ENCODE measurements around the gene GPS2. TPM values are rescaled to one million over a fixed set of nuclear protein-coding genes. Genes with fewer than 3 reads are reported as not detected.
A peak's percentile ranks its signal among the peaks of the same experiment; 100 is the strongest.

GPS2 gene
- total RNA-seq, 1 donor from 2014 or later: 24.5 TPM

DNA sequence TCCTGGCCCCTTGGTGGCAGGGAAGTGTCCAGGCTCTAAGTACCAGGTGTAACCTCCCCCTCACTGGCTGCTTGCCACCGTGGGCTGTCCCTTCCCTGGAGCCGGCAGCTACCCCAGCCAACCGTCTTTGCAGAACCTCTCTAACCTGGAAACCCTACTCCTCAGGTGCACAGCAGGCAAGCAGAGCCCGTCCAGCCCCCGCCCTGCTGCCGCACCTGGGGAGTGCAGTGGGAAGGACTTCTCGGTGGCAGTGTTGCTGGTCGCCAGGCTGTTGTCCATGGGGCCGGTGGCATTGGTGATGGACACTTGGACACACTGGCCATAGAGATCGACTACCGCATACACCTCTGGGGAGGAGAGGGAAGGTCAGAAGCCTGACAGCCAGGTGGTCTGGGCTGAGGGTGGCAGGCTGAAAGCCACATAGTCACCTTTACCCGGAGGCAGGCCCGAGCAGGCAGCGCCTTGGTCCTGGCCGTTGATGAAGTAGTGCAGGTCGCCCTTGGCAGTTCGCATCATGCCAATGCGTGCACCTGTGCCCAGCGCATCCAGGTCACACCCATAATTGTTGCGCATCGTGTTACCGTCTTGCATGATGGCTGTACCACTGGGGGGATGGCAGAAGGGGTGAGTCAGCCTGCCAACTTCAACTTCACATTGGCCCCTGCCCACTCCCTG lies 7.5 kb upstream of the GPS2 start:
- Histone ChIP-seq H3K9me3 (ENCODE audit: control insufficient read depth in 3 of 3, low read length in 3 of 3) (no peaks in the 10 kb centered on the region), H3K36me3 (ENCODE audit: control insufficient read depth in 3 of 3, insufficient read depth in 3 of 3, low read length in 3 of 3) (peaks cover 76 to 84% (median 80%) of the 10 kb centered on the region in 3 donors), H3K4me1 (ENCODE audit: control insufficient read depth in 3 of 3, insufficient read depth in 3 of 3, low read length in 3 of 3) (peaks cover 3 to 5% (median 4%) of the 10 kb centered on the region in 3 donors), H3K27me3 (ENCODE audit: control insufficient read depth in 3 of 3, insufficient read depth in 3 of 3, low read length in 3 of 3) (no peaks in the 10 kb centered on the region), H3K27ac (ENCODE audit: low read depth, low read length) (no peak overlapping the region), H3K4me3 (ENCODE audit: low read length in 3 of 3) (no peak overlapping the region), H3K9ac (ENCODE audit: low read depth in 1 of 3, low read length in 3 of 3) (no peak overlapping the region)

DNA sequence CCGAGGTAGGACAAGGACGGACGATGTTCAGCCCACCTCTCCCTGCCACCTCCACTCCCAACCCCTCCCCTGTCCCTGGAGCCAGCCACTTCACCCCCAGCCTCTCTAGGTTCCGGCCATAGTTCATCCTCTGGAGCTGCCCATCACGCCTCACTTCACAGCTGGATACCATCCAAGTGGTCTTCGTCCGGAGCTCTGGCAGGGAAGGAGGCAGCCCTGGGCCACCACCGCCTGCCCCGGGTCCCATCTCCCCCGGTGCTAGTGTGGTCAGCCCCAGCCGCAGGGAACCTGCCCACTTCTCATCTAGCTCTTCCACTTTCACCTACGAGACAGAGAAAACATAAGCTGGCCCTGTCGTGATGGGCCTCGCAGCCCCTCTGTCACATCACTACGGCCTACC lies 6.3 kb upstream of the GPS2 start:
- Histone ChIP-seq H3K9me3 (ENCODE audit: control insufficient read depth in 3 of 3, low read length in 3 of 3) (no peaks in the 10 kb centered on the region), H3K4me1 (ENCODE audit: control insufficient read depth in 3 of 3, insufficient read depth in 3 of 3, low read length in 3 of 3) (no peaks in the 10 kb centered on the region), H3K9ac (ENCODE audit: low read depth in 1 of 3, low read length in 3 of 3) (no peak overlapping the region), H3K27me3 (ENCODE audit: control insufficient read depth in 3 of 3, insufficient read depth in 3 of 3, low read length in 3 of 3) (no peaks in the 10 kb centered on the region), H3K4me3 (ENCODE audit: low read length in 3 of 3) (no peak overlapping the region), H3K36me3 (ENCODE audit: control insufficient read depth in 3 of 3, insufficient read depth in 3 of 3, low read length in 3 of 3) (peaks cover 78 to 86% (median 83%) of the 10 kb centered on the region in 3 donors), H3K27ac (ENCODE audit: low read depth, low read length) (no peak overlapping the region)

DNA sequence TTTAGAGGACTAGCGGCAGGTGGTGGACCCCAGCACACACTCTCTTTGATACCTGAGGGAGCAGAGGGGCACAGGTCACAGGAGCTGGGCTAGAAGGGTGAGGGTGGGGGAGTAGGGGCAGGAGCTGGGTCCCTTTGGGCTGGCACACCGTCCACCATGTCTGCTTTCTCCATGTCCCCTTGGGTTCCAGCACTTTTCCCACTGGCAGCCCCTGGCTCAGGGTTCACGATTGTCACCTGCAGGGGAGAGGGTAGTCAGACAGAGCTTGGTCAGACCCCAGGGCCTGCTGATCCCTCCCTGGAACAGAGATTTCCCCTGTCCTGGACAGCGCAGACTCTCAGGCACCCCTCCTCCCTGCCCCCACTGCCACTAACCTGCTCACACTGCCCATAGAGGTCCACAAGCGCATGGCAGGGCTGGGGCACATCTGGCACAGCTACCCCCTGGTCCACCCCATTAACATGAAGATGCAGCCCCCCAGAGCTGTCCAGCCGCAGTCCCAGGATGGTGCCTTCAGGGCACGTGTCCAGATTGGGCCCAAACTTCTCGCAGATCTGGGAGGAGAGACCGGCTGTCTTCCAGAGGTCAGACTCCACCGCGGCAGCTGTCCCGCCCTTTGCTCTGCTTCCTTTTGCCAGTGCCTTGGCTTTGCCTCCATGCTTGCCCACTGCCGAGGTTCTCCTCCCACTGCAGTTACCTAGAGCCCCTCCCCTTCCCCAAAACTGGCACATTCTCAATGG lies 3.1 kb upstream of the GPS2 start:
- Histone ChIP-seq H3K27ac (ENCODE audit: low read depth, low read length) (no peak overlapping the region), H3K36me3 (ENCODE audit: control insufficient read depth in 3 of 3, insufficient read depth in 3 of 3, low read length in 3 of 3) (peaks cover 66 to 75% (median 75%) of the 10 kb centered on the region in 3 donors), H3K4me3 (ENCODE audit: low read length in 3 of 3) (no peak overlapping the region), H3K9me3 (ENCODE audit: control insufficient read depth in 3 of 3, low read length in 3 of 3) (no peaks in the 10 kb centered on the region), H3K9ac (ENCODE audit: low read depth in 1 of 3, low read length in 3 of 3) (no peak overlapping the region), H3K4me1 (ENCODE audit: control insufficient read depth in 3 of 3, insufficient read depth in 3 of 3, low read length in 3 of 3) (peaks cover 21 to 24% (median 23%) of the 10 kb centered on the region in 3 donors), H3K27me3 (ENCODE audit: control insufficient read depth in 3 of 3, insufficient read depth in 3 of 3, low read length in 3 of 3) (no peaks in the 10 kb centered on the region)

DNA sequence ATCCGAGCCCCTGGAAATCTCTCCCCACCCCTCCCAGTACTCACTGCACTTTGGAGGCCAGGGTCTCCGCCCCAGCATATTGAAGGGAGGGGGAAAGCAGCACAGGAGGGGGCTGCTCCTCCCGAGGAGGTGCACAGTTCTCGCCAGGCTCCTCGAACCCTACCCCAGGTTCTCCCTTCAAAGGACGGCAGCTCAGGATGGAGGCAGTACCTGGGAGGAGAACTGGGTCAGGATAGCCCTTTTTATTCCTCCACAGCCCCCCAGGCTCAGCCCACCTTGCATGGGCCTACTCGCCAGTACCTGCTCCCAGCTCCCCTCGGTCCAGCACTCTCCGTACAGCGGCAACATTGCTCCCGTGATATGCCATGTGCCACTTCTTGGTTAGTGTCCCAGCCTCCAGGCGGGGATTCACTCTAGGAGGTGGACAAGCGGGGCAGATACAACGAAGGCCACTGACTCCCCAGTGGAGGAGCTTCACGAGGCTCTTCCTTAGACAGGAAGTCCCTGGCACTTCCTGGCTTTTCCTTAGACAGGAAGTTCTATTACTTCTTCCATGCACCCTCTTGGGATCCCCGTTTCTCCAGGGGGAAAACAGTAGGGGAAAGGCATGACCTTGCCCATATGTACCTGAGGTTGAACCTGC lies 2.1 kb upstream of the GPS2 start:
- peaks cover 66 to 75% (median 75%) of the 10 kb centered on the region in 3 donors for H3K36me3 ChIP-seq (ENCODE audit: control insufficient read depth in 3 of 3, insufficient read depth in 3 of 3, low read length in 3 of 3)
- H3K4me3 ChIP-seq (ENCODE audit: low read length in 3 of 3): no peak overlapping the region
- no peaks in the 10 kb centered on the region for H3K27me3 ChIP-seq (ENCODE audit: control insufficient read depth in 3 of 3, insufficient read depth in 3 of 3, low read length in 3 of 3)
- H3K9ac ChIP-seq (ENCODE audit: low read depth in 1 of 3, low read length in 3 of 3): no peak overlapping the region
- peaks cover 31 to 34% (median 33%) of the 10 kb centered on the region in 3 donors for H3K4me1 ChIP-seq (ENCODE audit: control insufficient read depth in 3 of 3, insufficient read depth in 3 of 3, low read length in 3 of 3)
- H3K9me3 ChIP-seq (ENCODE audit: control insufficient read depth in 3 of 3, low read length in 3 of 3): no peaks in the 10 kb centered on the region
- H3K27ac ChIP-seq (ENCODE audit: low read depth, low read length): no peak overlapping the region

DNA sequence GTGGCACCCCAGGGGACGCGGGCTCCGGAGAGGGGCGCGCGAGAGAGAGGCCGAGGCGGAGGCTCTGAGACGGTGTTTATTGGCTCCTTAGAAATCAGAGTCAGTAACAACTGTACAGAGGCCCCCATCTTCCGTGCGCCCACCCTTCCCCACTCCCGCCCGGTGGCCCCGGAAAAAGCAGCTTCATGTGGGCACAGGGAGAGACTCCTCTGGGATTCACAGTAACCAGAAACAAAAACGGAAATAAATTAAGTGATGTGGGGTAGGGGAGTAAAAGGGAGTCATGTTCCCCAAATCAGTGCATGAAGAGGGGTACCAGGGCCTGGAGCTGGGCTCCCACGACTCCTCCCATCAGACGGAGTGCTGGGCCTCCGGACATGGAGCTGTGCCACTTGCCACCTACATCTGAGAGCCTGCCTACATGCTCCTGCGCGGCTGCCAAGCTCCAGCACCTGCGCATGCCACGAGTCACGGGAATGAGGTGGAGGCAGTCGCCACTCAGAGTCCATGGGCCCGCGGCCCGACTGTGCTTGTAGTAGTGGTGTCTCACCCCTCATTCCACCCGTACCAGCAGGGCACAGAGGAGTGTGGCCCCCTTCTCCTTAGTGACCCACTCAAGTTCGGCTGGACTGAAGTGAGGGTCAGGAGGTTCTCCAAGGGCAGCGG lies 543 bp upstream of the GPS2 start:
- H3K4me3 ChIP-seq (ENCODE audit: low read length in 3 of 3): peak overlapping the region; percentile 83 to 97 (median 92)
- peak overlapping the region; percentile 89 for H3K27ac ChIP-seq (ENCODE audit: low read depth, low read length)
- peak overlapping the region; percentile 80 to 93 (median 88) for H3K9ac ChIP-seq (ENCODE audit: low read depth in 1 of 3, low read length in 3 of 3)
- H3K4me1 ChIP-seq (ENCODE audit: control insufficient read depth in 3 of 3, insufficient read depth in 3 of 3, low read length in 3 of 3): peaks cover 38 to 47% (median 42%) of the 10 kb centered on the region in 3 donors
- peaks cover 62 to 75% (median 71%) of the 10 kb centered on the region in 3 donors for H3K36me3 ChIP-seq (ENCODE audit: control insufficient read depth in 3 of 3, insufficient read depth in 3 of 3, low read length in 3 of 3)
- H3K27me3 ChIP-seq (ENCODE audit: control insufficient read depth in 3 of 3, insufficient read depth in 3 of 3, low read length in 3 of 3): no peaks in the 10 kb centered on the region
- no peaks in the 10 kb centered on the region for H3K9me3 ChIP-seq (ENCODE audit: control insufficient read depth in 3 of 3, low read length in 3 of 3)

DNA sequence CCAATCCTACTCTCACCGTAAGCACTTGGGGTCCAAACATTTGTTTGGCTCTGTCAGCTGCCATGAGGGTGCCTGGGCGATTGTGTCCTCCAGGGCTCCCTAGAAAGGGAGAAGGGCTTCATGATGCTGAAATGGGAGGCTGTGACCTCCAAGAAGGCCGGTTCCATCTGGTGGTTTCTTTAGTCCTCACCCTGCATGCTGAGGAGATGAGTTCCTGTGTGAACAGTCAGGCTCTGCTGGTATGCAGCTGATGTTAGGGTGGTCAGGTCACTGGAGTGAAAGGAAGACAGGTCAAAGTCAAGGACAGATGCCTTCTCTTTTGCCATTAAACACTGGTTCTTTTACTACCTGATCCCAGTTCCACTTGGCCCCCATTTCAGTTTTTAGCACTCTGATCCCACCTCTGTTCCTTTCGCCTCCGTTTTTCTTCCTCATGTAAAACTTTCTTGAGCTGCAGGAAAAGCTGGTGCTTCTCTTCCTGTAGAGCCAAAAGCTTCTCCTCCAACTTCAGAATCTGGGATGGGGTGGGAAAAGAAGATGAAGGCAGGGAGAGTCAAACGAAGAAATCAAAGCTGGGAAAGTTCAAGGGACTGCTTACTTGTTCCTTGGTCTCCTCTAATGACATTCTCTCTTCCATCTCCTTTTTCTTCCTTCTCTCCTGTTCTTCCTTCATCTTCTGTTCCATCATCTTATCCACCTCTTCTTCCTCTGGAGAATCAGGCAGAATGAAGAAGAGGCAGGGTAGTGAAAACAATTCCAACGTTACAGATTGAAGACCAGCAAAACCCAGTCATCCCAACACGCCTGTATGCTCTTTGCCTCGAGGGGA lies 1.1 kb downstream of the GPS2 start:
- Histone ChIP-seq H3K4me3 (ENCODE audit: low read length in 3 of 3) (peak overlapping the region; percentile 83 to 97 (median 92)), H3K27me3 (ENCODE audit: control insufficient read depth in 3 of 3, insufficient read depth in 3 of 3, low read length in 3 of 3) (no peaks in the 10 kb centered on the region), H3K9ac (ENCODE audit: low read depth in 1 of 3, low read length in 3 of 3) (peak overlapping the region; percentile 83 to 93 (median 88)), H3K9me3 (ENCODE audit: control insufficient read depth in 3 of 3, low read length in 3 of 3) (no peaks in the 10 kb centered on the region), H3K36me3 (ENCODE audit: control insufficient read depth in 3 of 3, insufficient read depth in 3 of 3, low read length in 3 of 3) (peaks cover 68 to 78% (median 74%) of the 10 kb centered on the region in 3 donors), H3K27ac (ENCODE audit: low read depth, low read length) (peak overlapping the region; percentile 89), H3K4me1 (ENCODE audit: control insufficient read depth in 3 of 3, insufficient read depth in 3 of 3, low read length in 3 of 3) (peaks cover 53 to 63% (median 58%) of the 10 kb centered on the region in 3 donors)

DNA sequence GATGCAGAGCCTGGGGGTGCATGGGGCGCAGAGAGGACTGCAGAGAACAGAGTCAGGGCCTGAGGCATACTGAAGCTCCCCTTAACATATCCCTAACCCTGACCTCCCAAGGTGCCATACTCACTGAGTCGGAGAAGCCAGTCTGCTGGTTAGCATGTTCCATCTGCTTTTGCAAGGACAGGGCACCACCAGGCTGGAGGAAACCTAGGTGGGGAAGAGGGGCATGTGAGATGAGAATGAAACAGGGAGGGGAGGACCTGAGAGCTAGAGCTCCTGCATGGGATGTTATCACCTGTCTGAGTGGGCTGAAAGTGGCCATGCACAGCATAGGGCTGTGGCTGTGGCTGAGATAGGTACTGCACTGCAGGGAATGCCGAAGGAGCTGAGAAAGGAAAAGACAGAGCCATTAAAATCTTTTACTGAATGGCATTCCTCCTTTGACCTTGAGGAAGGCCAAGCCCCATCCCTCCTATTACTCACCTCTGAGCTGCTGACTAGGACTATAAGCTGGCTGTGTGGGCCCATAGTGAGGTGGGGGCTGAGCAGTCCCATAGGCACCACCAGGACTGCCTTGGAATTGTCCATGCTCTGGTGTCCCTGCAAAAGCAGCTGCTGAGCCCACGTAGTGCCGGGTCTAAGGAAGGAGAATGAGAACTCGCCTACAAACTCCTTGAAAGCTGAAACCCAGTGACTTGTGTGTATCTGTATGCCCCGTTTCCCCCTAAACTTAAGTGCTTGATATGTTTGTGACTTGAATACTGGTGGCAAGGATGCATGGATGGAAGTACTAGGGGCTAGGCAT lies 1.9 kb downstream of the GPS2 start:
- Histone ChIP-seq H3K27ac (ENCODE audit: low read depth, low read length) (no peak overlapping the region), H3K36me3 (ENCODE audit: control insufficient read depth in 3 of 3, insufficient read depth in 3 of 3, low read length in 3 of 3) (peaks cover 60 to 70% (median 66%) of the 10 kb centered on the region in 3 donors), H3K9ac (ENCODE audit: low read depth in 1 of 3, low read length in 3 of 3) (peak overlapping the region in 1 of 3 donors; percentile 93), H3K27me3 (ENCODE audit: control insufficient read depth in 3 of 3, insufficient read depth in 3 of 3, low read length in 3 of 3) (no peaks in the 10 kb centered on the region), H3K4me3 (ENCODE audit: low read length in 3 of 3) (no peak overlapping the region), H3K4me1 (ENCODE audit: control insufficient read depth in 3 of 3, insufficient read depth in 3 of 3, low read length in 3 of 3) (peaks cover 57 to 69% (median 66%) of the 10 kb centered on the region in 3 donors), H3K9me3 (ENCODE audit: control insufficient read depth in 3 of 3, low read length in 3 of 3) (no peaks in the 10 kb centered on the region)

DNA sequence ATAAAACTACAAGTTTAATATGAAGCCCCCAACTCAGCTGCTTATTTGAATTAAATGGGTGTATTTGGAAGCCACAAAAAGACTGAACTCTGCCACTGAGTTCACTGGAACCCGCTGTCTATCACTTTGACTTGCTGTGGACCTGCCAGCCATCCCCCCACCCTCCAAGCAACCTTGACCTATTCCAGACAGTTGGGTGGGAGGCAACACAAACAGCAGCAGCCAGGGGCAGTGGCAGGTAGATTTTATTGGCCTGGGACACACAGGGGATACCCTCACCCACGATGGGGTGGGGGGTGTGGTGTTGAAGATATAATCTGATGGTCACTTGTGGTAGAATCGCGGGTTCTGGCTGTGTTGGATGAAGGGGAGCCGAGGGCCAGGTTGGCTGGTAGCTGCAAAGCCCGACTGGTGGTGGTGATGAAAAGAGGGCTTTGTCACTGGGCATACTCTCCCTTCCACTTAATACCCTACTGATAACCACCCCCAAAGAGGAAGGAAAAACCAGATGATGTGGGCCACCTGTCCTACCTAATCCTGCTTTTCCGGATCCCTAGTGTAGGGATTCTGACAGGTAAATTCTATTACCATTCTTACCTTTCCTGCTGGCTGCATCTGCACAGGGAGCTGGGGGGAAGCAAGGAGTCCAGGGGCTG lies 2.6 kb downstream of the GPS2 start:
- Histone ChIP-seq H3K36me3 (ENCODE audit: control insufficient read depth in 3 of 3, insufficient read depth in 3 of 3, low read length in 3 of 3) (peaks cover 53 to 62% (median 59%) of the 10 kb centered on the region in 3 donors), H3K4me3 (ENCODE audit: low read length in 3 of 3) (no peak overlapping the region), H3K27me3 (ENCODE audit: control insufficient read depth in 3 of 3, insufficient read depth in 3 of 3, low read length in 3 of 3) (no peaks in the 10 kb centered on the region), H3K9ac (ENCODE audit: low read depth in 1 of 3, low read length in 3 of 3) (peak overlapping the region in 1 of 3 donors; percentile 93), H3K4me1 (ENCODE audit: control insufficient read depth in 3 of 3, insufficient read depth in 3 of 3, low read length in 3 of 3) (peaks cover 57 to 69% (median 67%) of the 10 kb centered on the region in 3 donors), H3K9me3 (ENCODE audit: control insufficient read depth in 3 of 3, low read length in 3 of 3) (no peaks in the 10 kb centered on the region), H3K27ac (ENCODE audit: low read depth, low read length) (no peak overlapping the region)
